ENCODE data around the gene PTPRM. TPM values are rescaled to one million over a fixed set of nuclear protein-coding genes. Genes with fewer than 3 reads are reported as not detected.

PTPRM gene
- total RNA-seq, 1 experiment from 2014 or later, result 100.0 TPM

GRCh38 chr18:7812431-7813063, 245.4 kb downstream of the PTPRM start:
- Mint-ChIP-seq H3K36me3 (ENCODE audit: insufficient read depth, unreplicated experiment) (peaks cover 40% of the 10 kb centered on the region), H3K4me1 (ENCODE audit: low read depth, unreplicated experiment) (peaks cover 39% of the 10 kb centered on the region), H3K9me3 (ENCODE audit: unreplicated experiment) (peaks cover 32% of the 10 kb centered on the region), H3K27me3 (ENCODE audit: insufficient read depth, unreplicated experiment) (no peaks in the 10 kb centered on the region), H3K4me3 (ENCODE audit: unreplicated experiment) (peak overlapping the region; percentile 40), H3K27ac (ENCODE audit: unreplicated experiment) (peak overlapping the region; percentile 84)
- POLR2A ChIA-PET, result interaction anchor here (0.7 kb wide), 1 partner anchor 35 kb away, joined by 3 read pairs; no protein-coding TSS in a partner anchor
- CTCF ChIA-PET, result interaction anchor here (0.6 kb wide), 1 partner anchor 636 kb away, joined by 3 read pairs; no protein-coding TSS in a partner anchor
- Histone ChIP-seq H3K4me3 (ENCODE audit: low read depth, low read length) (no peak overlapping the region), H3K9me3 (peaks cover 20% of the 10 kb centered on the region), H3K4me1 (peaks cover 65% of the 10 kb centered on the region), H3K36me3 (ENCODE audit: control insufficient read depth, insufficient read depth, low read length) (peaks cover 5% of the 10 kb centered on the region; the same call in 1 of the 2 replicates), H3K27me3 (replicated peaks; ENCODE audit: control insufficient read depth, insufficient read depth, low read length) (no peaks in the 10 kb centered on the region)
- TF ChIP-seq CTCF (IDR thresholded peaks at IDR 0.05; ENCODE audit: insufficient read depth in 1 of 2, low read depth in 1 of 2, low read length in 1 of 2, severe bottlenecking in 1 of 2, unreplicated experiment in 1 of 2), result no peak
- BruUV-seq (replicated peaks), result no TSS peak
- peak in 1 of 2 experiments; percentile 29 for DNase-seq
- intact Hi-C loops (cut with micrococcal nuclease; ENCODE audit: unreplicated experiment), result no loop called here

- intact Hi-C loops (cut with micrococcal nuclease; ENCODE audit: unreplicated experiment), result no loop called here
- Mint-ChIP-seq H3K27ac (ENCODE audit: unreplicated experiment) (peak overlapping the region; percentile 84), H3K4me1 (ENCODE audit: low read depth, unreplicated experiment) (peaks cover 35% of the 10 kb centered on the region)
These were observed 246.0 kb downstream of the PTPRM start for GRCh38 chr18:7813131-7813530.

GRCh38 chr18:7814754-7815315, 247.7 kb downstream of the PTPRM start:
- H3K4me3 ChIP-seq (ENCODE audit: low read depth, low read length), result no peak overlapping the region
- Mint-ChIP-seq H3K27me3 (ENCODE audit: insufficient read depth, unreplicated experiment) (no peaks in the 10 kb centered on the region), H3K4me1 (ENCODE audit: low read depth, unreplicated experiment) (peaks cover 36% of the 10 kb centered on the region), H3K36me3 (ENCODE audit: insufficient read depth, unreplicated experiment) (peaks cover 45% of the 10 kb centered on the region), H3K4me3 (ENCODE audit: unreplicated experiment) (peak overlapping the region; percentile 18), H3K9me3 (ENCODE audit: unreplicated experiment) (peaks cover 32% of the 10 kb centered on the region), H3K27ac (ENCODE audit: unreplicated experiment) (peak overlapping the region; percentile 35)
- TF ChIP-seq CTCF (IDR thresholded peaks at IDR 0.05; ENCODE audit: insufficient read depth in 1 of 2, low read depth in 1 of 2, low read length in 1 of 2, severe bottlenecking in 1 of 2, unreplicated experiment in 1 of 2), result no peak
- H3K27me3 ChIP-seq (replicated peaks; ENCODE audit: control insufficient read depth, insufficient read depth, low read length), result no peaks in the 10 kb centered on the region
- DNase-seq, result no peak
- intact Hi-C loops (cut with micrococcal nuclease; ENCODE audit: unreplicated experiment), result no loop called here
- BruUV-seq (replicated peaks), result no TSS peak
- H3K9me3 ChIP-seq, result peaks cover 20% of the 10 kb centered on the region
- ChIA-PET POLR2A (no interaction called here), CTCF (no interaction called here)
- H3K4me1 ChIP-seq, result peaks cover 44% of the 10 kb centered on the region
- peaks cover 5% of the 10 kb centered on the region; the same call in 1 of the 2 replicates for H3K36me3 ChIP-seq (ENCODE audit: control insufficient read depth, insufficient read depth, low read length)

More at GRCh38 chr18:7813131-7813530, 246.0 kb downstream of the PTPRM start:
- Mint-ChIP-seq H3K36me3 (ENCODE audit: insufficient read depth, unreplicated experiment) (peaks cover 39% of the 10 kb centered on the region), H3K9me3 (ENCODE audit: unreplicated experiment) (peaks cover 32% of the 10 kb centered on the region), H3K4me3 (ENCODE audit: unreplicated experiment) (peak overlapping the region; percentile 37), H3K27me3 (ENCODE audit: insufficient read depth, unreplicated experiment) (no peaks in the 10 kb centered on the region)
- Histone ChIP-seq H3K4me3 (ENCODE audit: low read depth, low read length) (no peak overlapping the region), H3K9me3 (peaks cover 20% of the 10 kb centered on the region), H3K36me3 (ENCODE audit: control insufficient read depth, insufficient read depth, low read length) (peaks cover 5% of the 10 kb centered on the region; the same call in 1 of the 2 replicates), H3K27me3 (replicated peaks; ENCODE audit: control insufficient read depth, insufficient read depth, low read length) (no peaks in the 10 kb centered on the region), H3K4me1 (peaks cover 62% of the 10 kb centered on the region)
- no peak for DNase-seq
- ChIA-PET CTCF (no interaction called here), POLR2A (no interaction called here)
- TF ChIP-seq CTCF (IDR thresholded peaks at IDR 0.05; ENCODE audit: insufficient read depth in 1 of 2, low read depth in 1 of 2, low read length in 1 of 2, severe bottlenecking in 1 of 2, unreplicated experiment in 1 of 2), result no peak
- BruUV-seq (replicated peaks), result no TSS peak

Measured in Caco-2 (cell line).